22Rv1 (cell line): ENCODE measurements around the gene STON2.

Experiments
- ZFX ChIP-seq: fragments of 450-650 bp; IDR thresholded peaks from 2 replicates; pipeline ENCODE4 v1.6.1; 2017; ENCODE audit warnings: antibody characterized with exemption, borderline replicate concordance
- TF ChIP-seq, protein P1 (sequence below): fragments of 450-650 bp; IDR thresholded peaks from 2 replicates; pipeline ENCODE4 v1.5.1; 2017; ENCODE audit warnings: mild to moderate bottlenecking

DNA sequence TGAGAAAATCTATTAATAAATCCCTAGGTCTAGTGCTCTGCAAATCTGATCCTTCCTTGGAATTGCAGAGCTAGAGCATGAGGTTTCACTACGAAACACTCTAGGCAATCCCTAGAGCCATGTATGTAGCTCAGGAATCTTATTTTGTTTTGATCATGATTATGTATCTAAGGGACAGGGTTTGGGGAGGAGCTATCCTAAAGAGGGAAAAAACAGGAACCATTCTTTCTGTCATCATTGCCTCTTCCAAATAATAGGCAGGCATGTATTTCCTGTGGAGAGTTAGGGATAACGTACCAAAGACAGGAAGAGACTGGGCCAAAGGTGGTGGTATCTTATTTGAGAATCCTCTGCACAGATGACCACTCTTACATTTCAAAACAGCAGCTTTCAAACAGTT is 90.6 kb downstream of the STON2 start:
- TF ChIP-seq ZFX = no peak
- TF ChIP-seq, protein P1, sequence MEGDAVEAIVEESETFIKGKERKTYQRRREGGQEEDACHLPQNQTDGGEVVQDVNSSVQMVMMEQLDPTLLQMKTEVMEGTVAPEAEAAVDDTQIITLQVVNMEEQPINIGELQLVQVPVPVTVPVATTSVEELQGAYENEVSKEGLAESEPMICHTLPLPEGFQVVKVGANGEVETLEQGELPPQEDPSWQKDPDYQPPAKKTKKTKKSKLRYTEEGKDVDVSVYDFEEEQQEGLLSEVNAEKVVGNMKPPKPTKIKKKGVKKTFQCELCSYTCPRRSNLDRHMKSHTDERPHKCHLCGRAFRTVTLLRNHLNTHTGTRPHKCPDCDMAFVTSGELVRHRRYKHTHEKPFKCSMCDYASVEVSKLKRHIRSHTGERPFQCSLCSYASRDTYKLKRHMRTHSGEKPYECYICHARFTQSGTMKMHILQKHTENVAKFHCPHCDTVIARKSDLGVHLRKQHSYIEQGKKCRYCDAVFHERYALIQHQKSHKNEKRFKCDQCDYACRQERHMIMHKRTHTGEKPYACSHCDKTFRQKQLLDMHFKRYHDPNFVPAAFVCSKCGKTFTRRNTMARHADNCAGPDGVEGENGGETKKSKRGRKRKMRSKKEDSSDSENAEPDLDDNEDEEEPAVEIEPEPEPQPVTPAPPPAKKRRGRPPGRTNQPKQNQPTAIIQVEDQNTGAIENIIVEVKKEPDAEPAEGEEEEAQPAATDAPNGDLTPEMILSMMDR = no peak
